KOPT-K1 (cell line): ENCODE measurements around the gene GCGR.

Experiments
- H3K27ac ChIP-seq: fragments of 200-600 bp; sonication (generic); 2 replicates; pipeline ENCODE4 v1.5.1; 2016; ENCODE audit warnings: antibody characterized with exemption, mild to moderate bottlenecking, low read depth, low read length; ENCODE audit not compliant: poor library complexity, severe bottlenecking
- H3K36me3 ChIP-seq: fragments of 200-600 bp; sonication (generic); 2 replicates; pipeline ENCODE4 v1.5.1; 2017; ENCODE audit warnings: antibody characterized with exemption, mild to moderate bottlenecking, low read length, moderate library complexity; ENCODE audit not compliant: insufficient read depth
- H3K9me3 ChIP-seq: fragments of 200-600 bp; sonication (generic); 2 replicates; pipeline ENCODE4 v1.5.1; 2017; ENCODE audit warnings: antibody characterized with exemption, low read length, mild to moderate bottlenecking; ENCODE audit not compliant: insufficient read depth, poor library complexity, severe bottlenecking

GCGR gene

DNA sequence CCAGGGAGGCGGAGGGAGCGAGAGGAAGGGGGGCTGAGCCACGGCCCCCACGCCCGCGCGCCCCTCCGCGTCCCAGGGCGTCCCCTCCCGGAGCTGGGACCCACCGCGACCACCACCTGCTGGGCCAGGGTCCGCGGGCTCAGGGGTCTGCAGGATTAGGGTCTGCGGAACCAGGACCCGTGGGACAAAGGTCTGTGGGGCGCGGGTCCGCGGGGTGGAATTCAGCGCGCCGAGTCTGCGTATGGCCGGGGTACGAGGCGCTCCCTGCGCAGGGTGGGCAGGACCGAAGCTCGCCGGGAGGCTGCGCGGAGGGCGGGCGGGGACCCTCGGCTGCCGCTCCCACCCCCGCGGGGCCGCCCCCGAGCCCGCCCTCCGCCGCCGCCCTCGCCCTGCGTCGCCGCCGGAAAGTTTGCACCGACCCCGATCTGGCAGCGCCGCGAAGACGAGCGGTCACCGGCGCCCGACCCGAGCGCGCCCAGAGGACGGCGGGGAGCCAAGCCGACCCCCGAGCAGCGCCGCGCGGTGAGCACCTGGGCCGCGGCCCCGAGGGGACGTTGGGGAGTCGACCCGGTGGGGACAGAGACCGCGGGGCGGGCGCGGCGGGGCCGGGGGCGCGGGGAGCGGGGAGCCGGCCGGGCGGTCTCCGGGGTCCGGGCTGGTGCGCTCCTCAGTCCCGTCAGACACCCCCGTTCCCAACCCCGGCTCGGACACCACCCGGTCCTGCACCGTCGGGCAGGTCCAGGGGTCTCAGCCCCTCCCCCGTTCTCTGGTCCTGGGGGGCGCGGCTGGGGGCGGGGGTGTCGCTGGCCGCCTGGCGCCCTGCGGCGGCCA lies at the start of gene GCGR:
Gene GCGR (plus strand): TSS at position 423 of the 831 bp plus-strand sequence. CDS start 4,869 bp downstream, outside the sequence.
- no peaks in the 10 kb centered on the region for H3K36me3 ChIP-seq
- H3K9me3 ChIP-seq: peaks cover 9% of the 10 kb centered on the region
- no peak within 1 kb of the TSS for H3K27ac ChIP-seq

DNA sequence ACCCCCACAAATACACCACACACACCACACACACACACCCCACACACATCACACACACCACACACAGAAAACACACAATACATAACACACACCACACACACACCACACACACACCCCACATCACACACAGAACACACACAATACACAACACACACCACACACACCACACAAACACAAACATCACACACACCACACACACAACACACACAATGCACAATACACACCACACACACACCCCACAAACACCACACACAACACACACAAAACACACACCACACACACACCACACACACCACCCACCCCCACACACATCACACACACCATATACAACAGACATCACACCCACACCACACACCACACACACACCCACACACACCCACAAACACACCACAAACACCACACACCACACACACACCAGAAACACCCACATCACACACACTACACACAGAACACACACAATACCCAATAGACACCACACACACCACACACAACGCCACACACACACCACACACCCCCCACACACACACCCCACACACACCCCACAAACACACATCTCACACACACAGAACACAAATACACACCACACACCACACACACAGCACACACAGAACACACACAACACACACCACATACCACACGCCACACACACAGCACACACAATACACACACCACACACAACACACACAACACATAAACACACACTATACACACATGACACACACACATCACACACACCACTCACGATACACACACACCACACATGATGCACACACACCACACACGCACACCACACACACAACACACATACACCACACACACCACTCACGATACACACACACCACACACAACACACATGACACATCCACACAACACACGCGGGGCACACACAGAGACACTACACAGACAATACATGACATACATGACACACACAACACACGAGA lies 11.0 kb upstream of the GCGR start:
- Histone ChIP-seq H3K36me3 (no peaks in the 10 kb centered on the region), H3K9me3 (no peaks in the 10 kb centered on the region)

DNA sequence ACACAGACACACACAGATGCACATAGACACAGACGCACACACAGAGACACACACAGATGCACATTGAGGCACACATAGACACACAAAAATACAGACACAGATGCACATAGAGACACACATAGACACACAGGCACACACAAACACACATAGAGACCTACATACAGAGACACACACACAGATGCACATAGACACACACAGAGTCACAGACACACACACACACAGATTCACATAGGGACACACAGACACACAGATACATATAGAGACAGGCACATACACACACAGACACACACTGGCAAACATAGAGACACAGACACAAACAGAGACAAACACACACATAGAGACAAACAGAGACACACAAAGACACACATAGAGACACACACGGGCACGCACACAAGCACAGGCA lies 9.9 kb upstream of the GCGR start:
- Histone ChIP-seq H3K36me3 (no peaks in the 10 kb centered on the region), H3K27ac (no peak overlapping the region)

More for the DNA sequence above, 11.0 kb upstream of the GCGR start:
- H3K27ac ChIP-seq: no peak overlapping the region

DNA sequence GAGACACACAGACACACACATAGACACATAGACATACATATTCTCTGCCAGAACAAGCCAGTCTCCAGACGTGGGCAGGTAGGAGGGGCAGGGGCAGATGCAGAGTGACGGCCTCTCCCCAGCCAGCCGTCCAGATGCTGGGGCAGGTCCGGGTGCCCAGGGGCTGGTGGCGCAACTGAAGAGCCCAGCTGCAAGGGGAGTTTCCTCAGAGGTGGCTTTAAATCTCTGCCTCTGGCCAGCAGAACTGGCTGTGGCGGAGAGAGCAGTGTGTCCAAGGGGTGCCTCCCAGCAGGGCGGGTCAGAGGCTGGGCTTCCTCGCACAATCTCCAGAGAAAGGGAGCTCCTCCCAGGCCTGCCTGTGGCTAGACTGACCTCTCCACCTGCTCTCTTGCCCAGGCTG lies 9.4 kb upstream of the GCGR start:
- Histone ChIP-seq H3K9me3 (no peaks in the 10 kb centered on the region), H3K36me3 (no peaks in the 10 kb centered on the region), H3K27ac (no peak overlapping the region)

More for the DNA sequence above, 9.9 kb upstream of the GCGR start:
- no peaks in the 10 kb centered on the region for H3K9me3 ChIP-seq

DNA sequence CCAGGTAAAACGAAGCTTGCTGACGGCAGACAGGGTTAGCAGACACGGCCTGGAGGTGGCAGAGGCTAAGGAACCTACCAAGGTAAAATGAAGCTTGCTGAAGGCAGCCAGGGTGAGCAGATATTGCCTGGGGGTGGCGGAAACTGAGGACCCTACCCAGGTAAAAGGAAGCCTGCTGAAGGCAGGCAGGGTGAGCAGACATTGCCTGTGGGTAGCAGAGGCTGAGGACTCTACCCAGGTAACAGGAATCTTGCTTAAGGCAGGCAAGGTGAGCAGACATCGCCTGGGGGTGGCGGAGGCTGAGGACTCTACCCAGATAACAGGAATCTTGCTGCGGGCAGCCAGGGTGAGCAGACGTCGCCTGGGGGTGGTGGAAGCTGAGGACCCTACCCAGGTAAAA lies 2.6 kb upstream of the GCGR start:
- Histone ChIP-seq H3K27ac (no peak overlapping the region), H3K9me3 (peaks cover 9% of the 10 kb centered on the region), H3K36me3 (no peaks in the 10 kb centered on the region)

DNA sequence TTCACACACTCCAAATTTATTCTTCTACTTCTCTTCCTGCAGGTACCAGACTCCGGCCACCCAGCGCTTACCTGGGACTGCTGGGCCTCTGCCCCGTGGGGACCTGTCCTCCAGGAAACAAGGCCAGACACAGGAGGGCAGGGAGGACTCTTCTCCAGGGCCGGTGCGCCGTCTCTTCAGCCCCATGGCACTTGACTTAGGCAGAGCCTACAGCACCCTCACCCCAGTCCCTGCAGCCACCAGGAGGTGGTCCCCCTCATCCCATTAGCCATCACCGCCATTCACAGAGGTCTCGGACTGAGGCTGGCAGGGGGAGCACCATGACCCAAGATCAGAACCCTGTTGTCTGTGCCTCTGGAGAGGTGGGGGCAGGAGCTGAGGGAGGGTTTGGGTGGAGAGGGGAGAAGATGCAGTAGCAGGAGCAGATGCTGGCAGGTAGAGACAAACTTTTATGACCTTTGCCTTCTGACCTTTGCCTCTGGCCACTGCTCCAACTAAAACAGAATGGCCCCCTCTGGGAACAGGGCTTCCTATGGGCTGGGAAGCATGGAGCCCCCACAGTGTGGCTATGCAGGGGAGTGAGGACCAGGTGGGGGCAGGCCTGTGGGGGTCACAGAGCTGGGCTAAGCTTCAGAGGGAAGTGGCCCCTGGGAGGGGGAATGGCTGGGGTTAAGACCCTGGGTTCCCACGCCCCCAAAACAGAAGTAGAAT lies 1.7 kb upstream of the GCGR start:
- Histone ChIP-seq H3K36me3 (no peaks in the 10 kb centered on the region), H3K9me3 (peaks cover 9% of the 10 kb centered on the region), H3K27ac (no peak overlapping the region)

DNA sequence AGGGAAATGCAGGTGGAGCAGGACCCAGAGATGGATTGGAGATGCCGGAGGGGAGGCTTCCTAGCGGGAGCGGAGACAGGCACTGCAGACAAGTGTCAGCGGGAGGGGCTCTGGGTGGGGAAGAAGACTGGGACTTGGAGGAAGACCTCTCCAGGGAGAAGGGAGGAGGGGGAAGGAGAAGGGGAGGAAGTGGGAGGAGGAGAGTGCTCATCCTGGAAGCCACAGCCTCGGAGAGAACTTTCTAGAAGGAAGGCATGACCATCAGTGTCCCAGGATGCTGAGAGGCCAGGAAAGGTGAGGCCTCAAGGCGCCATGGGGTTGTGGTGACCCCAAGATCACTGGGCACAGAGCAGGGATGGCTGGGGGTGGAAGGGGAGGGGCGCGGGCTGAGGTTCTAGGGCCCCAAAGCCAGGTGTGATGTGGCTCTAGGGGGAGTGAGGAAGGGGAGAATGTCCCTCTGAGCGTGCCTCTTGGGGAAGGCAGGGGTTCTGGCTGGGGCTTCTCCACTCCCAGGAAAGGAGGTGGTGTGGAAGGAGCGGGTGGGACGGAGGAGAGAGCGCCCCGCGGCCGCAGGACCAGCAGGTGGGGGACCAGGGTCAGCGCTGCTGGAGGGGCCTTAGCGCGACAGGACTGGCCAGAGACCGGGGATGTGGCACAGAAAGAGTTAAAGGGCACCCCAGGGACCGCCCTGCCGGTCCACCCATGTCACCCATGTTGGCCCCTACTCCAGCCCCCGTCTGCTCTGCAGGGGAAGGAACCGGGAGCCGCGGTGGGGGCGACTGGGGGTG lies 900 bp upstream of the GCGR start:
- Histone ChIP-seq H3K9me3 (peaks cover 9% of the 10 kb centered on the region), H3K27ac (no peak overlapping the region)

DNA sequence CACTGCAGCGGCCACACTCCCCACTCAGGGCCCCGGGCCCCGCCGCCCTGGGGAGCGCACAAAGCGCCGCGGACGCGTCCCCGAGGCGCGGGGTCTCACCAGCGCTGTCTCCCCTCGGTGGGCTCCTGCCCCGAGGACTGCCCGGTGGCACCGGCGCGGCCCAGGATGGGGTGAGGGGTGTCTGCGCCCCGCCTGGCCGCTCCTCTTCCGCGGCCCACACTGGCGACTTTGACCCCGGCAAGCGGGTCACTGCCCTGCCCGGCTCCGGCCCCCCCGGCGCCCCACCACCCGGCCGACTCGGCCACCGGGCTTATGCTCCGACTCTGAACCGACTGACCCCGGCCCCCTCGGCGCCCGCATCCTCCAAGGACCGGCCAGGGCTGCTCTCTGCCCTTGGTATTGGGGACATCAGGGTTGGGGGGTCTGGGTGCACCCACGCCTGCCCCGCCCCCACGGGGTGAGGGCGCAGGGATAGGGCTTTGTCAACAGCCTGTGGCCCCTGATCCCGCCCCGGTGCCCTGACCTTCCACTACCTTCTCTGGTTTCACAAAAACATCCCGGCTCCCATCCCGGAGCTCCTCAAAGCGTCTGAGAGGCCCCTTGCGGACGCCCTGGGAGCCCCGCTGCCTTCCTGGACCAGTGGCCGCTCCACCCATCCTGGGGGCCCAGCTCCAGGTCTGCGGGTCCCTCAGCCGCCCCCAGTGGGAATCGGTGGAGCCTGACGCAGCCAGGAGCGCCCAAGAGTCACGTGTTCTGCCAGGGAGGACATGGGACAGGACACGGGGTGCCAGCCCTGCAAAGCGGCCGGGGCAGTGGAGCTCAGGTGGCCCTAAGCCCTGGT lies 829 bp downstream of the GCGR start:
- Histone ChIP-seq H3K36me3 (no peaks in the 10 kb centered on the region), H3K9me3 (peaks cover 9% of the 10 kb centered on the region), H3K27ac (no peak overlapping the region)

More for the DNA sequence above, 900 bp upstream of the GCGR start:
- no peaks in the 10 kb centered on the region for H3K36me3 ChIP-seq

DNA sequence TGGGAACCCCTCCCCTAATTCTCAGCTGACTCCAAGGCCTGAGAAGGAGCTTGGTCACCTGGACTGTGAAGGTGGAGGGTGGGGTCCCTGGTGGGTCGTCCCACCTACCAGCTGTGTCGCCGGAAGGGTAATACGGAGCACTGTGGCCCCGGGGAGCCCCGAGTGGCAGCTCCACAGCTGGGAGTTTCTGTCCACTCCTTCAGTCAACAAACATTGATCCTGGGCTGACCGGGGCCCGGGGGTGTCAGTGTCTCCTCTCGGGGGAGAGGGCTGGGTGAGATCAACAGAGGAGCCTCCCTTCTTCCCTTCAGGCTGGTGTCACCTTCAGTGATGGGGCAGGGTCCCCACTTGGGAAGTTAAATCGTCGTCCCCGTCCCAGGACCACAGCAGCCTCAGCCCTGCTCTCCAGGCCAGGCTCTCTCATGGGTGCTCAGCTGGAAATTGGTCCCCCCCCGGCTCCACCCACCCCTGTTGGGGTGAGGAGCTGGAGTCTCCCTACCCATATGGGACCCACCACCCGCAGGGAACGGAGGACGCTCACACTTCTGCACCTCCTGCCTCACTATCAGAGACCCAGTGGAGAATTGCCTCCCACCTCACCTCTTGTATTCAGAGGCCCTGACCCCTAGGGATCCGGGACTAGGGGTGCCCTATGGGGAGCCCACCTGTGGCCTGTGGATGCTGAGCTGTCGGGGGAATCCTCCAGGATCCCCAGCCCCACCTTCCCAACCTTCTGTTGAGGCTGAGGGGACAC lies 1.9 kb downstream of the GCGR start:
- Histone ChIP-seq H3K27ac (no peak overlapping the region), H3K36me3 (no peaks in the 10 kb centered on the region), H3K9me3 (peaks cover 7% of the 10 kb centered on the region)

DNA sequence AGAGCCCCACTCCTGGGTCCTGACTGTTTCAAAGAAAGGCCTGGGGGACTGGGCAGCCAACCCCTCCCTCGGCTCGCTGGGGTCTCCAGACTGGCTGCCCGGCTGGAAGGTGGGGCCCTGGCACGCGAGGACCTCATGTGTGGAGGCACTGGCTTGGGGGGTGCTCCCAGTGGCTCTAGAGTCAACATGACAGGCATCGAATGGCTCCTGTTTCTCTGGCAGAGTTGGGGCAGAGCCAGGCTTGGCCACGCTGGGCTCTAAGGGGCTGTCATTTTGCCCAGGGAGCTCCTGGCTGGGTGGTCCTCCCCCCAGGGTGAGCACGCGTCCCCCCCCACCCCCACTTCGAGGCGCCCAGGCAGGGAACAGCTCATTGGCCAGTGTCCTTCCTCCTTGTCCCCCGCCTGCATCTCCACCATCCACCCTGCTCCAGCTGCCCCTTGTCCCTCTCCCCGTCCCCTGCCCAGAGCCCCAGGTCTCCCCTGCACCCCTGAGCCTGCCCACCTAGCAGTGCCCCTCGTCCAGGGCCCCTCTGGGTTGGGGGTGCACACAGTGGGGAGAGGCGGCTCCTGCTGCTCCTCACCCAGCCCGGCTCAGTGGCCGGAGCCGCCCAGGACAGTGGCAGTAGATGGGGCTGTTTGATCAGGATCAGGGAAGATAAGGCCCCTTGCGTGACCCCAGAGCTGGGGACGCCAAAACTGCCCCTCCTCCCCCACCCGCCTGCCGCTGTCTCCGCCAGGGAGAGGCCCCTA lies 2.7 kb downstream of the GCGR start:
- no peaks in the 10 kb centered on the region for H3K9me3 ChIP-seq

DNA sequence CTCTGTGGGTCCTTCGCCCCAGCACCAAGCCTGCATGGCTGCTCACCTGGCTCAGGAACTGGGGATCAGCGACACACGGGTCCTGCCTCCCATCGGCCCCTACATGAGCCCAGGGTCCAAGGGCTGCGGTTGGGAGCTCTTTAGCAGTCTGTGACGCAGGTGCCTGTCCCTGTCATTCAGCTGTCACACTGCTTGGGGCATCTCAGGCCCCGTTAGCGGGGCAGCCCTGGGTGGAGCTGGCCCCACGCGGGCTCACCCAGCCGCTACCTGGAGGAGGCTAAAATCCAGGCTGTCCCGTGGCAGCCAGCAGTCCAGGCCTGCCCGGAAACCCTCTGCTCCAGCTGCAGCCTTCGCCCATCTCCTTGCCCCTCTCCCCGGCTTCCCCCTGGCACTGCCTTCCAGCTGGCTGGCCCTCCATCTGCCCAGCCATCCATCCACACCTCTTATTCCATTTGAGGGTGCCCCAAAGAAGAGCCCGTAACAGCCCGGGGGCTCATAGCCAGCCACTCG lies 3.3 kb downstream of the GCGR start:
- Histone ChIP-seq H3K27ac (no peak overlapping the region), H3K9me3 (no peaks in the 10 kb centered on the region), H3K36me3 (no peaks in the 10 kb centered on the region)

More for the DNA sequence above, 2.7 kb downstream of the GCGR start:
- no peaks in the 10 kb centered on the region for H3K36me3 ChIP-seq
- no peak overlapping the region for H3K27ac ChIP-seq

DNA sequence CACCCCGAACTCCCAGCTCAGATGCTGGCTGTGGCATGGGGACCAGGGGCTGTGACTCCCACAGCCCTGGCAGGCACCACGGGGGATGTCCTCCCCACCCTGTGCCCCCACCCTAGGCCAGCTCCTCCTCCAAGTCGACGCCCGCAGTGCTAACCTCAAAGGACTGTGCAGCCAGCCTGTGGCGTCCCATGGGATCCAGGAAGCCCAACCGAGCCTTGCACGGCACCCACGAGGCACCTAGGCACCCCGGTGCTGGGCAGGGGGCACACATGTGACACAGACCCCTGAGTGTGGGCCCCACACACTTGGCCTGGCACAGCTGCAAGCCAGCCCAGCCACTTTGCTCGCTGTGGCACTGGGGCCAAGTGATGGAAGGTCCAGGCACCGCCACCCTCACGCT lies 3.9 kb downstream of the GCGR start:
- no peaks in the 10 kb centered on the region for H3K36me3 ChIP-seq
- no peak overlapping the region for H3K27ac ChIP-seq
- H3K9me3 ChIP-seq: no peaks in the 10 kb centered on the region
